Spleen (tissue), 7 donors: ENCODE results near the gene ILDR1.

ENCODE experiments used
- POLR2A ChIP-seq, 3 donors: fragments of 450-650 bp; IDR thresholded peaks; one replicate each; pipeline ENCODE4 v1.5.1; 2017; ENCODE audit warnings: antibody characterized with exemption in 3 of 3, mild to moderate bottlenecking in 1 of 3
- POLR2AphosphoS5 ChIP-seq, 3 donors: sonication (generic); formaldehyde crosslinking; IDR thresholded peaks; one replicate each; pipeline ENCODE4 v1.5.1; 2017; ENCODE audit warnings: antibody characterized with exemption in 3 of 3
- TF ChIP-seq, protein P1 (sequence below), 11 experiments: fragments of 200-600 bp in 7 of 11; fragments of 450-650 bp in 4 of 11; sonication (generic) in 4 of 11; IDR thresholded peaks in 8 of 11; conservative IDR thresholded peaks in 3 of 11; 1 replicate in 7 of 11; 2 replicates in 4 of 11; pipeline versions ENCODE4 v1.4.0 to v1.8.0; 2016 to 2021; ENCODE audit warnings: antibody characterized with exemption in 11 of 11, inconsistent platforms in 4 of 11, mild to moderate bottlenecking in 1 of 11
- donor health status: DM: no; HTN: no; CAD: no; lungs with moderate emphysema.
- donor health status: DM: no; HTN: no; CAD: no.
- donor health status: DM: no; HTN: no; CAD: no.

DNA sequence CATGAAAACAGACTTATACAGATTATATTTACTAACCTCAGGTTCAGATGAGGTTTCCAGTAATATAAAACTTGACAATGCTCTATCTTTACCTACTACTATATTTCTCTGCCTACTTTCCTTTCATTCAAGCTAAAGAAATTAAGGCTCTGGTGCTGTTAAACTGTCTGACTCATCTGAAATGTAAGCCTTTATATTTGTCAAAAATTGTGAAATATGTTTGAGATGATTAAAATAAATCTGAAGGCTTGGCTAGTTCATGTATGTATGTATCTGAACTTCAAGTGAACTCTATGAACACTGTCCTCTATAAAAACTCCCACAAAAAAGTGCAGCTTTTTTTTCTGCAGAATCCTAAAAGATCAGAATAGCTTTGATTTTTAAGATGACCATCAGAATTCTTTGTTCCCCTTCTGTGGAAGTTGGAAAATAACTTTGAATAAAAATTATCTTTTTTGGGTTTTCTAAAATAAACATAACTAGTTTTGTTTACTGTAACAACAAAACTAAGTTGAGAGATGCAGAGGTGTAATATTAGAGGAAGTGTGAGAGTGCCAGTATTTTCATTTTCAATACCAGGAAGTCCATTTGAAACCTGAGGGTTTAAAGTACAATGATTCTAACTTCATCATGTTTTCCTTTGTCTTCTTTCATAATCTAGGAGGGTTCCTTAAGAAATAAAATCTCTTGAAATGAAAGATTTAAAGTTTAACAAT lies 42.2 kb downstream of the ILDR1 start:
- TF ChIP-seq, protein P1, sequence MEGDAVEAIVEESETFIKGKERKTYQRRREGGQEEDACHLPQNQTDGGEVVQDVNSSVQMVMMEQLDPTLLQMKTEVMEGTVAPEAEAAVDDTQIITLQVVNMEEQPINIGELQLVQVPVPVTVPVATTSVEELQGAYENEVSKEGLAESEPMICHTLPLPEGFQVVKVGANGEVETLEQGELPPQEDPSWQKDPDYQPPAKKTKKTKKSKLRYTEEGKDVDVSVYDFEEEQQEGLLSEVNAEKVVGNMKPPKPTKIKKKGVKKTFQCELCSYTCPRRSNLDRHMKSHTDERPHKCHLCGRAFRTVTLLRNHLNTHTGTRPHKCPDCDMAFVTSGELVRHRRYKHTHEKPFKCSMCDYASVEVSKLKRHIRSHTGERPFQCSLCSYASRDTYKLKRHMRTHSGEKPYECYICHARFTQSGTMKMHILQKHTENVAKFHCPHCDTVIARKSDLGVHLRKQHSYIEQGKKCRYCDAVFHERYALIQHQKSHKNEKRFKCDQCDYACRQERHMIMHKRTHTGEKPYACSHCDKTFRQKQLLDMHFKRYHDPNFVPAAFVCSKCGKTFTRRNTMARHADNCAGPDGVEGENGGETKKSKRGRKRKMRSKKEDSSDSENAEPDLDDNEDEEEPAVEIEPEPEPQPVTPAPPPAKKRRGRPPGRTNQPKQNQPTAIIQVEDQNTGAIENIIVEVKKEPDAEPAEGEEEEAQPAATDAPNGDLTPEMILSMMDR (IDR thresholded peaks at IDR 0.05 in 8 of 11, conservative IDR thresholded peaks at IDR 0.05 in 3 of 11), result no peak
- TF ChIP-seq POLR2AphosphoS5 (IDR thresholded peaks at IDR 0.05), result no peak
- no peak for TF ChIP-seq POLR2A (IDR thresholded peaks at IDR 0.05)
